ENCODE results near the gene HIF1AN.

DNA sequence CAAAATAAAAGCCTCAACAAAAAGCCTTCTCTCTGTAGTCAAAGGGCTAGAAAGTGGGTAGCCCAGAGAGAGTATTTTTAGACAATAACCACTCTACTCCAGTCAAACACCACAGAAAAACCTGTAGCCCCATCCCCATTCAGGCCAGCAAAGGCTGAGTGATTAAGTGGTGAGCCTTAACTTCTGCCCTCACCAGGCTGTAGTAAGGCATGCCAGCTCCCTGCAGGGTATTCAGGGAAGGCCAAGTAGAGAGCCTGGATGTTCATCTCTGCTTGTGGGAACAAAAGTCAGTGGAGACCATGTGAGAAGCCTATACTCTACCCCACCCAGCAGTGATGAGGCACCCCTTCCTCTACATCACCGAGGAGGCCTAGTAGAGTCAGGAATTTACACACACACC, 51.2 kb downstream of the HIF1AN start:
- TF ChIP-seq POLR2AphosphoS5 (IDR thresholded peaks at IDR 0.05; ENCODE audit: low read depth, low read length): no peak
- no peak for TF ChIP-seq POLR2A (IDR thresholded peaks at IDR 0.05; ENCODE audit: low read depth, low read length)
